ENCODE data around the gene EPC2. TPM values are rescaled to one million over a fixed set of nuclear protein-coding genes. Genes with fewer than 3 reads are reported as not detected.

EPC2 gene
- total and polyA plus RNA-seq, 10 of the 15 experiments (the other 5 are each of a cell fraction or from before 2014, with no cell fraction given), result 2.0 to 16.5 (median 10.8) TPM

DNA sequence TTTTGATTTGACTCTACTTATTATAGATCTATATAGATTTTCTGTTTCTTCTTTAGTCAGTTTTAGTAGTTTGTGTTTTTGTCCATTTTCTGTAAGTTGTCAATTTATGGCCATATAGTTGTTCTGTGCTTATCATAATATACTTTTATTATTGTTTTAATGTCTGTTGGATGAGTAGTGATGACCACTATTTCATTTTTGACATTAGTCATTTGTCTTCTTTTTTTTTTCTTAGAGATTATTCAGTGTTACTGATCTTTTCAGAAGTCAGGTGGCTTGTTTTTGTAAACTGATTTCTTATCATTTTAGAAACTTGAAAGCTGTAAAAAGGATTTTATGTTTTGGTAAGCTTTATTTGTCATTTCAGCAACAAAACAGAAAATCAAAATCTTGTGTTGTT is 57.3 kb downstream of the EPC2 start (continued):
- TF ChIP-seq FOS (IDR thresholded peaks at IDR 0.05; ENCODE audit: borderline replicate concordance, extremely low read depth, insufficient read length), result no peak
- TF ChIP-seq, protein P1, sequence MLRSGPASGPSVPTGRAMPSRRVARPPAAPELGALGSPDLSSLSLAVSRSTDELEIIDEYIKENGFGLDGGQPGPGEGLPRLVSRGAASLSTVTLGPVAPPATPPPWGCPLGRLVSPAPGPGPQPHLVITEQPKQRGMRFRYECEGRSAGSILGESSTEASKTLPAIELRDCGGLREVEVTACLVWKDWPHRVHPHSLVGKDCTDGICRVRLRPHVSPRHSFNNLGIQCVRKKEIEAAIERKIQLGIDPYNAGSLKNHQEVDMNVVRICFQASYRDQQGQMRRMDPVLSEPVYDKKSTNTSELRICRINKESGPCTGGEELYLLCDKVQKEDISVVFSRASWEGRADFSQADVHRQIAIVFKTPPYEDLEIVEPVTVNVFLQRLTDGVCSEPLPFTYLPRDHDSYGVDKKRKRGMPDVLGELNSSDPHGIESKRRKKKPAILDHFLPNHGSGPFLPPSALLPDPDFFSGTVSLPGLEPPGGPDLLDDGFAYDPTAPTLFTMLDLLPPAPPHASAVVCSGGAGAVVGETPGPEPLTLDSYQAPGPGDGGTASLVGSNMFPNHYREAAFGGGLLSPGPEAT (IDR thresholded peaks at IDR 0.05; ENCODE audit: low read depth), result no peak

DNA sequence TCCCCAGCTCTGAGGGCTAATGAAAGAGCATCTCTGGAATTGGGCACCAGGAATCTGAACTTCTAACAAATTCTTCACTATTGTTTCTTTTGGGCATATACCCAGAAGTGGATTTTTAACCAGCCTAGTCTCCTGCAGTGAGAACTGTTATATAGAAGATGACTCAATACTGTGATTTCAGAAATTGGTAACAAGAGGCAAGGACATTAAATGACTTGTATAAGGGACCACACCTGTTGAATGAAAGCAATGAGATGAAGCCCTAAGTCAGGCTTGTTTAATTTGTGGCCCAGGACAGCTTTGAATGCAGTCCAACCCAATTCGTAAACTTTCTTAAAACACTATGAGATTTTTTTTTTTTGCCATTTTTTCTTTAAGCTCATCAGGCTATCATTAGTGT is 57.9 kb downstream of the EPC2 start:
- Histone ChIP-seq H2AFZ (ENCODE audit: control insufficient read depth, low read depth, low read length) (no peak overlapping the region), H3K4me3 (no peak overlapping the region), H4K20me1 (ENCODE audit: control insufficient read depth, insufficient read depth) (no peaks in the 10 kb centered on the region), H3K27me3 (replicated peaks in 1 of 2; ENCODE audit: control insufficient read depth in 2 of 2, insufficient read depth in 2 of 2, low read length in 1 of 2) (no peaks in the 10 kb centered on the region), H3K9me3 (replicated peaks; ENCODE audit: control insufficient read depth, insufficient read depth, low read length) (peaks cover 8% of the 10 kb centered on the region), H3K36me3 (ENCODE audit: control insufficient read depth in 2 of 2, insufficient read depth in 2 of 2, low read length in 1 of 2) (peaks cover 0 to 3% of the 10 kb centered on the region in 2 experiments; a peak in 3 of 4 replicates), H3K4me1 (ENCODE audit: control insufficient read depth, insufficient read depth, low read length) (no peaks in the 10 kb centered on the region), H3K4me2 (ENCODE audit: control insufficient read depth, insufficient read depth) (no peak overlapping the region), H3K79me2 (ENCODE audit: control insufficient read depth, insufficient read depth, low read length) (no peaks in the 10 kb centered on the region; the same call in none of the 2 replicates), H3K27ac (ENCODE audit: control insufficient read depth, insufficient read depth) (no peak overlapping the region), H3K9ac (ENCODE audit: control insufficient read depth, insufficient read depth, low read length) (no peak overlapping the region)
- ATAC-seq (no peak; the same call in 2 of the 3 replicates), FAIRE-seq (no peak), DNase-seq (ENCODE audit: low read depth, low spot score) (no peak)
- ChIA-PET RAD21 (ENCODE audit: unreplicated experiment) (no interaction called here), SMC1A (ENCODE audit: uncharacterized antibody, unreplicated experiment) (interaction anchor here (0.9 to 1.7 kb wide), 3 partner anchors 11 to 484 kb away, joined by 3 to 7 read pairs (median 3); no protein-coding TSS in a partner anchor), POLR2A (no interaction called here), CTCF (interaction anchor here (1.0 kb wide), 1 partner anchor 17 kb away, joined by 3 read pairs; no protein-coding TSS in a partner anchor)
- intact Hi-C loops (cut with micrococcal nuclease; ENCODE audit: unreplicated experiment) (no loop called here), in situ Hi-C loops (cut with MboI) (no loop called here)
- WGBS (ENCODE audit: insufficient coverage, insufficient replicate concordance, low lambda C conversion rate, missing lambda C conversion rate), result 25% methylated on average over 1 of the region's 1 CpG
- TSS peak; percentile 4 for BruUV-seq (replicated peaks)
- no peak for TF ChIP-seq ZSCAN29 (IDR thresholded peaks at IDR 0.05)
- TF ChIP-seq TCF7 (IDR thresholded peaks at IDR 0.05; ENCODE audit: borderline replicate concordance), result no peak
- no peak for TF ChIP-seq IKZF1 (conservative IDR thresholded peaks at IDR 0.05)
- TF ChIP-seq NFXL1 (IDR thresholded peaks at IDR 0.05; ENCODE audit: borderline replicate concordance), result no peak
- TF ChIP-seq HCFC1 (IDR thresholded peaks at IDR 0.05; ENCODE audit: low read length), result no peak
- TF ChIP-seq FOS (IDR thresholded peaks at IDR 0.05; ENCODE audit: borderline replicate concordance, extremely low read depth, insufficient read length), result no peak
- no peak for TF ChIP-seq POLR2A (IDR thresholded peaks at IDR 0.05; ENCODE audit: low read depth, low read length)
- no peak for TF ChIP-seq RELA (IDR thresholded peaks at IDR 0.05; ENCODE audit: borderline replicate concordance, partially characterized antibody)
- TF ChIP-seq, protein P2, sequence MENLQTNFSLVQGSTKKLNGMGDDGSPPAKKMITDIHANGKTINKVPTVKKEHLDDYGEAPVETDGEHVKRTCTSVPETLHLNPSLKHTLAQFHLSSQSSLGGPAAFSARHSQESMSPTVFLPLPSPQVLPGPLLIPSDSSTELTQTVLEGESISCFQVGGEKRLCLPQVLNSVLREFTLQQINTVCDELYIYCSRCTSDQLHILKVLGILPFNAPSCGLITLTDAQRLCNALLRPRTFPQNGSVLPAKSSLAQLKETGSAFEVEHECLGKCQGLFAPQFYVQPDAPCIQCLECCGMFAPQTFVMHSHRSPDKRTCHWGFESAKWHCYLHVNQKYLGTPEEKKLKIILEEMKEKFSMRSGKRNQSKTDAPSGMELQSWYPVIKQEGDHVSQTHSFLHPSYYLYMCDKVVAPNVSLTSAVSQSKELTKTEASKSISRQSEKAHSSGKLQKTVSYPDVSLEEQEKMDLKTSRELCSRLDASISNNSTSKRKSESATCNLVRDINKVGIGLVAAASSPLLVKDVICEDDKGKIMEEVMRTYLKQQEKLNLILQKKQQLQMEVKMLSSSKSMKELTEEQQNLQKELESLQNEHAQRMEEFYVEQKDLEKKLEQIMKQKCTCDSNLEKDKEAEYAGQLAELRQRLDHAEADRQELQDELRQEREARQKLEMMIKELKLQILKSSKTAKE (IDR thresholded peaks at IDR 0.05; ENCODE audit: low read depth, poor library complexity, severe bottlenecking), result no peak
- TF ChIP-seq, protein P3, sequence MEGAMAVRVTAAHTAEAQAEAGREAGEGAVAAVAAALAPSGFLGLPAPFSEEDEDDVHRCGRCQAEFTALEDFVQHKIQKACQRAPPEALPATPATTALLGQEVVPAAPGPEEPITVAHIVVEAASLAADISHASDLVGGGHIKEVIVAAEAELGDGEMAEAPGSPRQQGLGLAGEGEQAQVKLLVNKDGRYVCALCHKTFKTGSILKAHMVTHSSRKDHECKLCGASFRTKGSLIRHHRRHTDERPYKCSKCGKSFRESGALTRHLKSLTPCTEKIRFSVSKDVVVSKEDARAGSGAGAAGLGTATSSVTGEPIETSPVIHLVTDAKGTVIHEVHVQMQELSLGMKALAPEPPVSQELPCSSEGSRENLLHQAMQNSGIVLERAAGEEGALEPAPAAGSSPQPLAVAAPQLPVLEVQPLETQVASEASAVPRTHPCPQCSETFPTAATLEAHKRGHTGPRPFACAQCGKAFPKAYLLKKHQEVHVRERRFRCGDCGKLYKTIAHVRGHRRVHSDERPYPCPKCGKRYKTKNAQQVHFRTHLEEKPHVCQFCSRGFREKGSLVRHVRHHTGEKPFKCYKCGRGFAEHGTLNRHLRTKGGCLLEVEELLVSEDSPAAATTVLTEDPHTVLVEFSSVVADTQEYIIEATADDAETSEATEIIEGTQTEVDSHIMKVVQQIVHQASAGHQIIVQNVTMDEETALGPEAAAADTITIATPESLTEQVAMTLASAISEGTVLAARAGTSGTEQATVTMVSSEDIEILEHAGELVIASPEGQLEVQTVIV (IDR thresholded peaks at IDR 0.05; ENCODE audit: borderline replicate concordance, partially characterized antibody), result no peak
- TF ChIP-seq, protein P4, sequence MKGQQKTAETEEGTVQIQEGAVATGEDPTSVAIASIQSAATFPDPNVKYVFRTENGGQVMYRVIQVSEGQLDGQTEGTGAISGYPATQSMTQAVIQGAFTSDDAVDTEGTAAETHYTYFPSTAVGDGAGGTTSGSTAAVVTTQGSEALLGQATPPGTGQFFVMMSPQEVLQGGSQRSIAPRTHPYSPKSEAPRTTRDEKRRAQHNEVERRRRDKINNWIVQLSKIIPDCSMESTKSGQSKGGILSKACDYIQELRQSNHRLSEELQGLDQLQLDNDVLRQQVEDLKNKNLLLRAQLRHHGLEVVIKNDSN (IDR thresholded peaks at IDR 0.05; ENCODE audit: borderline replicate concordance, extremely low read length, insufficient read depth, low read depth, low read length), result no peak
- no peak for TF ChIP-seq SRF (IDR thresholded peaks at IDR 0.05; ENCODE audit: low read depth in 2 of 2, low read length in 2 of 2)
- TF ChIP-seq DPF2 (IDR thresholded peaks at IDR 0.05), result no peak
- no peak for TF ChIP-seq MTA3 (IDR thresholded peaks at IDR 0.05; ENCODE audit: borderline replicate concordance, low read length)
- TF ChIP-seq HDAC6 (IDR thresholded peaks at IDR 0.05; ENCODE audit: unreplicated experiment), result no peak
- no peak for TF ChIP-seq BRCA1 (IDR thresholded peaks at IDR 0.05; ENCODE audit: low read depth, low read length)
